Keratinocyte (primary cell): ENCODE results near the gene AXIN2. TPM values are rescaled to one million over a fixed set of nuclear protein-coding genes. Genes with fewer than 3 reads are reported as not detected.

ENCODE experiments used
- DNase-seq: peaks from one replicate; pipeline ENCODE4 v3.0.0-alpha.2; 2011; ENCODE audit warnings: low read depth, missing footprints, low spot score
- FAIRE-seq: peaks from 2 replicates; lab custom pipeline; 2011; peaks lifted over from hg19 to GRCh38; lab: Jason Lieb, UNC
- H2AFZ ChIP-seq: 2 replicates; pipeline ENCODE4 v1.6.0; 2012; ENCODE audit warnings: low read length, control low read depth, inconsistent platforms; ENCODE audit not compliant: control insufficient read depth
- H3K27ac ChIP-seq: 2 replicates; pipeline ENCODE4 v1.5.1; 2011; ENCODE audit warnings: low read length; ENCODE audit not compliant: control insufficient read depth, insufficient read depth
- H3K27me3 ChIP-seq: 3 replicates; pipeline ENCODE4 v1.6.0; 2011; ENCODE audit warnings: low read length; ENCODE audit not compliant: control insufficient read depth, insufficient read depth; ENCODE audit errors: extremely low read depth
- H3K36me3 ChIP-seq, 2 experiments: 2 replicates in 1 of 2; 3 replicates in 1 of 2; pipeline ENCODE4 v1.5.1; 2011; ENCODE audit warnings: low read length in 2 of 2, mild to moderate bottlenecking in 1 of 2; ENCODE audit not compliant: control insufficient read depth in 2 of 2, insufficient read depth in 2 of 2; ENCODE audit errors: extremely low read depth in 1 of 2
- H3K4me1 ChIP-seq: 3 replicates; pipeline ENCODE4 v1.5.1; 2011; ENCODE audit warnings: low read length; ENCODE audit not compliant: control insufficient read depth, insufficient read depth; ENCODE audit errors: extremely low read depth
- H3K4me2 ChIP-seq: 3 replicates; pipeline ENCODE4 v1.6.0; 2011; ENCODE audit warnings: low read depth, low read length; ENCODE audit not compliant: control insufficient read depth, insufficient read depth; ENCODE audit errors: extremely low read depth
- H3K4me3 ChIP-seq, 3 experiments: fragments of 200-600 bp in 1 of 3; sonication (generic) in 1 of 3; 2 replicates in 2 of 3; 3 replicates in 1 of 3; pipeline ENCODE4 v1.5.1; 2011 to 2016; ENCODE audit warnings: low read length in 3 of 3, mild to moderate bottlenecking in 3 of 3, control low read depth in 2 of 3, inconsistent platforms in 1 of 3, low read depth in 1 of 3, mixed read lengths in 1 of 3, mixed run types in 1 of 3, moderate library complexity in 1 of 3; ENCODE audit not compliant: control insufficient read depth in 2 of 3, insufficient read depth in 2 of 3; ENCODE audit errors: extremely low read depth in 1 of 3
- H3K79me2 ChIP-seq: 2 replicates; pipeline ENCODE4 v1.6.0; 2012; ENCODE audit warnings: low read length; ENCODE audit not compliant: control insufficient read depth, insufficient read depth
- H3K9ac ChIP-seq: 3 replicates; pipeline ENCODE4 v1.6.0; 2011; ENCODE audit warnings: low read length; ENCODE audit not compliant: control insufficient read depth, insufficient read depth; ENCODE audit errors: extremely low read depth
- H3K9me1 ChIP-seq: 3 replicates; pipeline ENCODE4 v1.6.0; 2011; ENCODE audit warnings: low read length; ENCODE audit not compliant: control insufficient read depth, insufficient read depth; ENCODE audit errors: extremely low read depth
- H3K9me3 ChIP-seq: 2 replicates; pipeline ENCODE4 v1.5.1; 2012; ENCODE audit warnings: low read depth, low read length; ENCODE audit not compliant: control insufficient read depth
- H4K20me1 ChIP-seq: 3 replicates; pipeline ENCODE4 v1.6.0; 2011; ENCODE audit warnings: low read length; ENCODE audit not compliant: control insufficient read depth, insufficient read depth; ENCODE audit errors: extremely low read depth
- CTCF ChIP-seq, 3 experiments: IDR thresholded peaks in 1 of 3; conservative IDR thresholded peaks in 1 of 3; optimal IDR thresholded peaks in 1 of 3; 2 replicates in 2 of 3; 3 replicates in 1 of 3; pipeline versions ENCODE3 to v1.5.1; 2011; ENCODE audit warnings: low read length in 3 of 3, mild to moderate bottlenecking in 3 of 3, moderate library complexity in 2 of 3, control low read depth in 1 of 3, inconsistent platforms in 1 of 3; ENCODE audit not compliant: insufficient read depth in 2 of 3; ENCODE audit errors: extremely low read depth in 1 of 3
- EZH2 ChIP-seq: IDR thresholded peaks from one replicate; pipeline ENCODE4 v1.6.1; 2012; ENCODE audit warnings: inconsistent platforms, mild to moderate bottlenecking, low read length, moderate library complexity
- dilution Hi-C: fragments of 300-500 bp; cut with MboI; formaldehyde crosslinking; loops from one replicate; pipeline ENCODE4 v1.7.0; 2020; ENCODE audit warnings: low sequenced_read_pairs; ENCODE audit not compliant: extremely low pct_ligation_motif_present
- polyA plus RNA-seq, 5 experiments: library from polyadenylated mRNA; depleted of rRNA in 3 of 5; stranded (reverse) in 3 of 5; stranded (forward) in 1 of 5; unstranded in 1 of 5; fragments of >200 nt; gene quantifications; 1 replicate in 1 of 5; 2 replicates in 3 of 5; 3 replicates in 1 of 5; pipeline versions ENCODE4 v1.2.1 to v1.2.3, GENCODE V29; 2011 to 2012; ENCODE audit warnings: missing spikeins in 2 of 5, low read depth in 1 of 5, low replicate concordance in 1 of 5

AXIN2 gene
- polyA plus RNA-seq, 1 donor (not counting 4 experiments of a cell fraction or from before 2014, with no cell fraction given): 0.14 TPM

- no peaks in the 10 kb centered on the region for H3K9me1 ChIP-seq
- peak overlapping the region; percentile 53 to 67 (median 57) for H3K4me3 ChIP-seq
- peak overlapping the region; percentile 58 for H3K27ac ChIP-seq
- H3K27me3 ChIP-seq: peaks cover 31% of the 10 kb centered on the region
- H4K20me1 ChIP-seq: no peaks in the 10 kb centered on the region
- no peaks in the 10 kb centered on the region for H3K9me3 ChIP-seq
- H3K4me2 ChIP-seq: peak overlapping the region; percentile 75
- H3K9ac ChIP-seq: peak overlapping the region; percentile 74
- no peaks in the 10 kb centered on the region for H3K36me3 ChIP-seq
- dilution Hi-C loops: no loop called here
- H2AFZ ChIP-seq: peak overlapping the region; percentile 46
- H3K4me1 ChIP-seq: peaks cover 3% of the 10 kb centered on the region
- DNase-seq: no peak
- FAIRE-seq: no peak
- no peaks in the 10 kb centered on the region for H3K79me2 ChIP-seq
- TF ChIP-seq EZH2 (no peak), CTCF (optimal IDR thresholded peaks at IDR 0.05 in 1 of 3, IDR thresholded peaks at IDR 0.05 in 1 of 3, conservative IDR thresholded peaks at IDR 0.05 in 1 of 3; ENCODE audit: extremely low read depth in 1 of 3, insufficient read depth in 2 of 3, low read length in 3 of 3) (no peak)
Measured at GRCh38 chr17:65560628-65561451, 608 bp downstream of the AXIN2 start.

- H3K9me1 ChIP-seq: no peaks in the 10 kb centered on the region
- no peak overlapping the region for H3K27ac ChIP-seq
- peaks cover 3% of the 10 kb centered on the region for H3K4me1 ChIP-seq
- no peaks in the 10 kb centered on the region for H3K36me3 ChIP-seq
- H3K4me3 ChIP-seq: peak overlapping the region; percentile 42 to 62 (median 53)
- peaks cover 31% of the 10 kb centered on the region for H3K27me3 ChIP-seq
- H2AFZ ChIP-seq: no peak overlapping the region
- H3K9me3 ChIP-seq: no peaks in the 10 kb centered on the region
- TF ChIP-seq CTCF (optimal IDR thresholded peaks at IDR 0.05 in 1 of 3, IDR thresholded peaks at IDR 0.05 in 1 of 3, conservative IDR thresholded peaks at IDR 0.05 in 1 of 3; ENCODE audit: extremely low read depth in 1 of 3, insufficient read depth in 2 of 3, low read length in 3 of 3): no peak
- TF ChIP-seq EZH2: no peak
- DNase-seq (no peak), FAIRE-seq (no peak)
- H4K20me1 ChIP-seq: no peaks in the 10 kb centered on the region
- no peak overlapping the region for H3K9ac ChIP-seq
- dilution Hi-C loops: no loop called here
- no peaks in the 10 kb centered on the region for H3K79me2 ChIP-seq
- H3K4me2 ChIP-seq: peak overlapping the region; percentile 75
Measured at GRCh38 chr17:65559804-65560627, 1.4 kb downstream of the AXIN2 start.
